Upper lobe of left lung (tissue), 4 donors: ENCODE measurements around the gene NOS1.

ENCODE experiments used
- CTCF ChIP-seq, 6 experiments: fragments of 450-650 bp in 4 of 6; fragments of 200-600 bp in 2 of 6; sonication (generic) in 2 of 6; IDR thresholded peaks; one replicate each; pipeline ENCODE4 v1.5.1; 2016 to 2019; ENCODE audit warnings: antibody characterized with exemption in 6 of 6
- POLR2AphosphoS5 ChIP-seq, 2 donors: sonication (generic); formaldehyde crosslinking; IDR thresholded peaks; one replicate each; pipeline ENCODE4 v1.5.1; 2017; ENCODE audit warnings: antibody characterized with exemption in 2 of 2

GRCh38 chr12:117210266-117210918 is 151.0 kb downstream of the NOS1 start:
- TF ChIP-seq POLR2AphosphoS5 (IDR thresholded peaks at IDR 0.05) (no peak), CTCF (IDR thresholded peaks at IDR 0.05) (no peak)
